Type B pancreatic cell (in vitro differentiated cells): Measurements from ENCODE around the gene SURF6. TPM values are rescaled to one million over a fixed set of nuclear protein-coding genes. Genes with fewer than 3 reads are reported as not detected.
"Not testable (repeated sequence)": the region's sequence is repeated elsewhere in the genome, so short reads cannot be mapped to it uniquely, and the experiment has no call there.

Source experiments
- DNase-seq: peaks from one replicate; pipeline ENCODE4 v3.0.0; 2021; ENCODE audit warnings: mixed read lengths; ENCODE audit not compliant: unreplicated experiment; ENCODE audit errors: extremely low spot score
- H3K27ac Mint-ChIP-seq: 2 replicates; pipeline ENCODE4 v1.8.0; 2021; ENCODE audit warnings: mild to moderate bottlenecking, mixed read lengths
- H3K27me3 Mint-ChIP-seq: 2 replicates; pipeline ENCODE4 v1.8.0; 2021; ENCODE audit warnings: mixed read lengths
- H3K36me3 Mint-ChIP-seq: 2 replicates; pipeline ENCODE4 v1.8.0; 2021; ENCODE audit warnings: mixed read lengths
- H3K4me1 Mint-ChIP-seq: one replicate; pipeline ENCODE4 v1.8.0; 2021; ENCODE audit warnings: mixed read lengths; ENCODE audit not compliant: unreplicated experiment
- H3K4me3 Mint-ChIP-seq: 2 replicates; pipeline ENCODE4 v1.8.0; 2021; ENCODE audit warnings: mild to moderate bottlenecking, mixed read lengths
- H3K9me3 Mint-ChIP-seq: 2 replicates; pipeline ENCODE4 v1.8.0; 2021; ENCODE audit warnings: mixed read lengths
- total RNA-seq: library from RNA; stranded (reverse); gene quantifications from 2 replicates; pipeline ENCODE4 v1.2.1, GENCODE V29; 2021; ENCODE audit warnings: low replicate concordance
- TF ChIP-seq, protein P1 (sequence below): fragments of 200-600 bp; sonication (generic); conservative IDR thresholded peaks from 2 replicates; pipeline ENCODE4 v1.5.0; 2021; ENCODE audit warnings: antibody characterized with exemption, mild to moderate bottlenecking

SURF6 gene
- total RNA-seq, 1 donor from 2014 or later, result 24.9 TPM

- DNase-seq, result no peak
- H3K27me3 Mint-ChIP-seq, result no peaks in the 10 kb centered on the region
- no peaks in the 10 kb centered on the region for H3K36me3 Mint-ChIP-seq
- no peak overlapping the region for H3K4me3 Mint-ChIP-seq
- no peak overlapping the region for H3K27ac Mint-ChIP-seq
- H3K4me1 Mint-ChIP-seq, result no peaks in the 10 kb centered on the region
- H3K9me3 Mint-ChIP-seq, result no peaks in the 10 kb centered on the region
- TF ChIP-seq, protein P1, sequence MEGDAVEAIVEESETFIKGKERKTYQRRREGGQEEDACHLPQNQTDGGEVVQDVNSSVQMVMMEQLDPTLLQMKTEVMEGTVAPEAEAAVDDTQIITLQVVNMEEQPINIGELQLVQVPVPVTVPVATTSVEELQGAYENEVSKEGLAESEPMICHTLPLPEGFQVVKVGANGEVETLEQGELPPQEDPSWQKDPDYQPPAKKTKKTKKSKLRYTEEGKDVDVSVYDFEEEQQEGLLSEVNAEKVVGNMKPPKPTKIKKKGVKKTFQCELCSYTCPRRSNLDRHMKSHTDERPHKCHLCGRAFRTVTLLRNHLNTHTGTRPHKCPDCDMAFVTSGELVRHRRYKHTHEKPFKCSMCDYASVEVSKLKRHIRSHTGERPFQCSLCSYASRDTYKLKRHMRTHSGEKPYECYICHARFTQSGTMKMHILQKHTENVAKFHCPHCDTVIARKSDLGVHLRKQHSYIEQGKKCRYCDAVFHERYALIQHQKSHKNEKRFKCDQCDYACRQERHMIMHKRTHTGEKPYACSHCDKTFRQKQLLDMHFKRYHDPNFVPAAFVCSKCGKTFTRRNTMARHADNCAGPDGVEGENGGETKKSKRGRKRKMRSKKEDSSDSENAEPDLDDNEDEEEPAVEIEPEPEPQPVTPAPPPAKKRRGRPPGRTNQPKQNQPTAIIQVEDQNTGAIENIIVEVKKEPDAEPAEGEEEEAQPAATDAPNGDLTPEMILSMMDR, result no peak
Observed at GRCh38 chr9:133380734-133381133, 44.7 kb upstream of the SURF6 start.

DNA sequence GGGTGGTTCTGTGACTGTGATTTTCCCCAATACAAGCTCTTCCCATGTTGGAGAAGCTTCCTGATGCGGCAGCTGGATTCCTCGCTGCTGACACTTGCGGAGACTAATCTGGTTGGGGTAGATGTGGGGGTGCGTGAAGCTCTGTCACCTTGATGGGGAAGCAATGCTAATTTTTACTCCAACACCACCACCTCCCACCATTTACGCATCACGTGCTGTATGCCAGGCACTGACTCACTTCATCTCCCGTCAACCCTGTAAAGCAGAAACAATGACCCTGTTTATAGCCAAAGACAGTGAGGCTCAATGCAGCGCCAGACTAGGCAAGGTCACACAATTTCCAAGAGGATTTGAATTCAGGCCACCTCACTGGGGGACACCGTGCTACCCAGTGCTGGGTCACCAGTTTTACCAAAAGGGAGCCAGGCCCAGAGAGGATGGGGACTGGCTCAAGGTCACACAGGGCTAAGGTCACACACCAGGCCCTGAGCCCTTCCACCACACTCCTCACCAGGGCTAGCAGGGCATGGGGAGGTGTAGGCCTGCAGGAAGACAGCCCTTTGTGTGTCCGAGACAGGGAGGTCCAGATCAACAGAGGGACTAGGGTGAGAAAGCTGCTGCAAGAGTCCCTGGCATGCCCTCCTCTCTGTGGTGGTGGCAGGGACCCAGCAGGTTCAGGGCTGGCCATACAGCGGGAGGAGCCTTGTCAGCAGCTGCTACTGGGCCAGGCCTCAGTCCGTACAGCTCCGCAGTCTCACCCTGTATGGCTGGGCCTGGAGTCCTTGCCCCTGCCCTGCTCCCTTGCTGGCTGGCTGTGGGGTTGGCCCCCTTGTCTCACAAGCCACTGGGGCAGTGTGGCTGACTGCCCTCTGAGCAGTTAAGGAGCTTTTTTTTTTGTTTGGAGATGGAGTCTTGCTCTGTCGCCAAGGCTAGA, 43.4 kb upstream of the SURF6 start:
- Mint-ChIP-seq H3K27me3 (no peaks in the 10 kb centered on the region), H3K27ac (no peak overlapping the region), H3K36me3 (peaks cover 4% of the 10 kb centered on the region), H3K9me3 (no peaks in the 10 kb centered on the region), H3K4me3 (no peak overlapping the region), H3K4me1 (peaks cover 7% of the 10 kb centered on the region)
- DNase-seq, result no peak
- TF ChIP-seq, protein P1, result no peak

DNA sequence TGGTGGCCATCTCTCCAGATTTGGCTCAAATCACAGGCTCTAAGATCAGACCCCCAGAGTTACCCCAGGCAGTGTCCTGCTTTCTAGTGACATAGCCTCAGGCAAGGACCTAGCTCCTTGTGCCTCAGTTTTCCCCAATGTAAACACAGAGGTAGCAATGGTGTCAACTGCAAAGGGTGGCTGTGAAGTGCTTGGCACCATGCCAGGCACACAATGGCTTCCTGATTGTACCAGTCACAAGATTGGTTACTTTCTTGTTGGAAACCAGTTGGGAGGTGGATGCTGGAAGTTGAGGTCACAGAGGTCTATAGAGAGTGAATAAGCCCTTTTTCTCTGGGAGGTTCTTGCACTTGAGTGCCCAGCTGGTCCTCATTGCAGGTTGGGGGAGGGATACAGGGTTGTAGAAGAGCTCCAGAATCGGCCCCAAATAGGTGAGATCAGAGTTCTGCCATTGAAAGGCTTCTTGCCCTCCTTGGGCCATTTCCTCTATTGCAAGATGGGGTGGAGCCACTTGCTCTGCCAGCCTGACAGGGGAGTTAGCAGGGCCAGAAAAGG, 42.5 kb upstream of the SURF6 start:
- H3K27me3 Mint-ChIP-seq, result no peaks in the 10 kb centered on the region
- H3K9me3 Mint-ChIP-seq, result no peaks in the 10 kb centered on the region
- peaks cover 4% of the 10 kb centered on the region for H3K36me3 Mint-ChIP-seq
- H3K4me3 Mint-ChIP-seq, result peak overlapping the region; percentile 55
- TF ChIP-seq, protein P1, result no peak
- DNase-seq, result no peak
- no peak overlapping the region for H3K27ac Mint-ChIP-seq
- peaks cover 7% of the 10 kb centered on the region for H3K4me1 Mint-ChIP-seq

DNA sequence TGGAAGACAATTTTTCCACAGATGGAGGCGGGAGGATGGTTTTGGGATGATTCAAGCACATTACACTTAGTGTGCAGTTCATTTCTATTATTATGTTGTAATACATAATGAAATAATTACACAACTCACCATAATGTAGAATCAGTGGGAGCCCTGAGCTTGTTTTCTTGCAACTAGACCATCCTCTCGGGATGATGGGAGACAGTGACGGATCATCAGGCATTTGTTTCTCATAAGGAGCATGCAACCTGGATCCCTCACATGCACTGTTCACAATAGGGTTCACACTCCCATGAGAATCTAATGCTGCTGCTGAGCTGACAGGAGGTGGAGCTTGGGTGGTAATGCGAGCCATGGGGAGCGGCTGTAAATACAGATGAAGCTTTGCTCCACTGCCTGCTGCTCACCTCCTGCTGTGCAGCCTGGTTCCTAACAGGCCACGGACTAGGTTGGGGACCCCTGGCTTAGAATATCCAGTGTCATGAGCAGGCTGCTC, 41.8 kb upstream of the SURF6 start:
- peak overlapping the region; percentile 55 for H3K4me3 Mint-ChIP-seq

GRCh38 chr9:133377280-133377679, 41.3 kb upstream of the SURF6 start:
- H3K27me3 Mint-ChIP-seq, H3K27ac Mint-ChIP-seq, H3K9me3 Mint-ChIP-seq, DNase-seq, H3K36me3 Mint-ChIP-seq: not testable (repeated sequence)
- peaks cover 12% of the 10 kb centered on the region for H3K4me1 Mint-ChIP-seq
- peak overlapping the region; percentile 82 for H3K4me3 Mint-ChIP-seq

More for the DNA sequence above, 41.8 kb upstream of the SURF6 start:
- no peaks in the 10 kb centered on the region for H3K27me3 Mint-ChIP-seq
- no peak overlapping the region for H3K27ac Mint-ChIP-seq
- H3K9me3 Mint-ChIP-seq, result no peaks in the 10 kb centered on the region
- no peak for DNase-seq
- H3K36me3 Mint-ChIP-seq, result peaks cover 4% of the 10 kb centered on the region
- H3K4me1 Mint-ChIP-seq, result peaks cover 7% of the 10 kb centered on the region
- TF ChIP-seq, protein P1, result no peak
